Midbrain (tissue), 1 donor: ENCODE measurements around the gene EDN2.
A peak's percentile ranks its signal among the peaks of the same experiment; 100 is the strongest.

Source experiments
- DNase-seq: peaks from one replicate; lab custom pipeline; 2025; lab: John Stamatoyannopoulos, UW

The EDN2 gene

DNA sequence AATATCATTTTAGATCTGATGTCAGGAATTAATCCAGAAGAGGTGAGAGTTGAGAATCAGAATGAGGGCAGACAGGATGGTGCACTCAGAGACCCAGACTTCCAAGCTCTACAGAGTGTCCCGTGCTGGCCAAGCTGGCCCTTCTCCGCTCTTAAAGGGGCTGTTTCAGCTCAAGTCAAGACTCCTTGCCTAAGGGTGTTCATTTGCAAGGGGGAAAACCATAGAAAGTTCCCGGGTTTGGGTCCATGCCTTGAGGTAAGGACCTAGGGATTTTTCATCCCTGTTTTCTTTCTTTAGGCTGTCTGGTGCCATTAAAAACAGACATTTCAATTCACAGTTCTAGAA is 47.5 kb downstream of the EDN2 start:
- no peak for DNase-seq

DNA sequence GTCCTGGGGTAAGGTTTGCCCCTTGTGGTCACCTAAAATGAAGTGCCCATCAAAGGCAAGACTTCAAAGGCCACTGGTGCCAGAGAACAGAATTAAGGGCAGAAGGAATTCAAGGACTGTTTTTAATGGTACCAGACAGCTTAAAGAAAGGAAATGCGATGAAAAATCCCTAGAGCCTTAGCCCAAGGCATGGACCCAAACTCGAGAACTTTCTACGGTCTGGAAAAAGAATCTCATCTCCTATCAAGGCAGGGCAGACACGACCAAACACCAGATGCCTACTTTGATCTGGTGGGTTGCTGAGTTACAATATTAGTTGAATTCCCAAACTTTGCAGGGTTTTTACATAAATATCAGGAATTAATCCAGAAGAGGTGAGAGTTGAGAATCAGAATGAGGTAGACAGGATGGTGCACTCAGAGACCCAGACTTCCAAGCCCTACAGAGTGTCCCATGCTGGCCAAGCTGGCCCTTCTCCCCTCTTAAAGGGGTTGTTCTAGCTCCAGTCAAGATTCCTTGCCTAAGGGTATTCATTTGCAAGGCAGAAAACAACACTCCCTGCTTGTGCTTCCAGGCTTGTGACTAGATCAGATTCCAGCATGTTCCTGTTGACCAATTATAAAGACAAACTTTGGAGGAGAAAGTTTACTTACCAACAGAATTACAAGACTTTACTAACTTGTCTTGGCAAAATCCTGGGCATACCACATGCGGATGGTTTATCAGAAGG is 48.0 kb downstream of the EDN2 start:
- DNase-seq, result no peak

DNA sequence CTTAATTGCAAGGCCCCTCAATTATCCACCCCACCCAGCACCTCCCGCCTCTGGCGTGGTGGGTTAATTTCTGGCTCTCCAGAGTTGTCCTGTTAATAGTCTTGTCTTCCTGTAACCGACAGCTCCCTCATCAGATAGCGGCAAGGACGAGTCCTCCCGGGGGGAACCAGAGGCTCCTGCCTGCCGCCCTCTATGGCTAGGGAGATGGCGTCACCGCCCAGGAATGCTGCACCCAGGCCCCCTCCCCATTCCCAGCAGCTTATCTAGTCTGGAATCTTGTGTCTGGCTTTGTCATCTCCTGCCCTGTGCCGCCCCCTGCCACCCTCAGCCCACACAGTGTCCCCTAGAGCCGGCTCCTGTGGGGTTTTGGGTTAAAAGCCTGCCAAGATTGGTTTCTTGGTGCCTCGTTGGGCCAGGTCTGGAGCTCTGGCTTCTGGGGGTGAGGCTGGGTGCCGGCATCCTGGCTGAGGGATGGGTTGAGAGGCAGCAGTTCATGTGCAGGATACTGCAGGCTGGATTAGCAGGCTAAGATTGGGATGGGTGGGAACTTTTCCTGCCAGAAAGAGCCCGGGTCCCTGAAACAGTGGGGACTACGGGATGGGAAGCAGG is 48.8 kb downstream of the EDN2 start:
- DNase-seq, result no peak

DNA sequence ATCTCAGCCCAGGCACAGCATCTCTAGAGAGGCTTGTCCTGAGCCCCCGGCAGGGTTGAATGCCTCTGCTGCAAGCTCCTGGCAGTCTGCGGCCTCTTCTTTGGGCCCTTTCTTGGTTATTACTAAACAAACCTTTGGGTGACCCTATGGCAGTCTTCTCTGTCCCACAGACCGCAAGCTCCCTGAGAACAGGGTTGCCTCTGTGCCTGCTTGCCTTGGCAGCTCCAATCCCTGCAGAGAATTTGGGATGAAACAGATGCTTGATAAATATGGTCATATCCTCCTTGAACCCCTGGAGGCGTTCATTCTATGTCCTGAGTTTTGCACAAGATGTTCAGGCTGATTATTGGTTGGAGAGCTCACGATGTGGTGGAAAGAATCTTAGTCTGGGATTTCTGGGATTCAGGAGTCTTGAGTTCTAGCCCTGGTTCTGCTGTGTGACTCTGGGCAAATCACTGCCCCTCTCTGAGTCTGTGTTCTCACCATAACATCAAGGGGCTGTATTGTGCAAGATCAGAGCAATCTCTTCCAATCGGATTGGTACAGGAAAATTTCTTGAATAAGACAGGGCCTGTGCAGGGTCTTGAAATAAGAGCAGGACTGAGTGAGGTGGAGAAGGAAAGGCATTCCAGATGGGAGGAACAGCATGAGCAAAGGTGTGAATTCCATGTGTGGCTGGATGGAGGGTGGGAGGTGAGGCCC is 49.6 kb downstream of the EDN2 start:
- no peak for DNase-seq

DNA sequence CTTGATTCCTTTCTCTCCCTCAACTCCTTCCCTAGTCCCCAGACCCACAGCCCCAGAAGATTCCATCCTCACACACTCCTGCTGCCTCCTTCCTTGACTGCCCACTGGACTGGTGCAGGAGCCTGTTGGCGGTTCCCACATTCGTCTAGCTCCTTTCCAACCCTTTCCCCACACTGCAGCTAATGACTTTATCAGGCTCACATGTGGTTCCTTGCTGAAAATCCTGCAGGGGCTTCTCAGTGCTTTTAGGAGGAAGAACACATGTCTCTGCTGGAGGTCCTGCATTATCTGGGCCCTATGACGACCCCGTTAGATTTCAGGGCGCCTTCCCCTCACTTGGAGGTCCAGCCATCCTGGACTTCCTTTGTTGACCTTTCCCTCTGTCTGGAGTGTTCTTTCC is 50.2 kb downstream of the EDN2 start:
- DNase-seq, result no peak

DNA sequence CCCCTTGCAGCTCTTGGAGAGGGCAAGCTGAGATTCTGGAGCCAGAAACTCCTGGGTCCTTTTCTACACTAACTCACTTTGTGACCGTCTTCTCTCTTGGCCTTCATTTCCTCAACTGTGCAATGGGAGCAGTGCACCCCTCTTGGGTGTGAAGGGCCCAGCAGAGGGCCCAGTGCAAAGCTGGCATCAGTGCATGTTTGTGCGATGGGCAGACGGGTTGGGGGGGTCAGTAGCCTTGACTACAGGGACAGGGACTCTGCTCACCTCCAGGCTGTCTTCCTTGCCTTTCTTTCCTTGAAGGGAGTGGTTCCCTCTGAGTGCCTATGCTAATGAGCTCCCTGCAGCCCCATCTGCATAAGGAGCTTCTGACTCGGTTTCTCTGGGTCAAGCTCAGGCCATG is 51.0 kb downstream of the EDN2 start:
- no peak for DNase-seq

DNA sequence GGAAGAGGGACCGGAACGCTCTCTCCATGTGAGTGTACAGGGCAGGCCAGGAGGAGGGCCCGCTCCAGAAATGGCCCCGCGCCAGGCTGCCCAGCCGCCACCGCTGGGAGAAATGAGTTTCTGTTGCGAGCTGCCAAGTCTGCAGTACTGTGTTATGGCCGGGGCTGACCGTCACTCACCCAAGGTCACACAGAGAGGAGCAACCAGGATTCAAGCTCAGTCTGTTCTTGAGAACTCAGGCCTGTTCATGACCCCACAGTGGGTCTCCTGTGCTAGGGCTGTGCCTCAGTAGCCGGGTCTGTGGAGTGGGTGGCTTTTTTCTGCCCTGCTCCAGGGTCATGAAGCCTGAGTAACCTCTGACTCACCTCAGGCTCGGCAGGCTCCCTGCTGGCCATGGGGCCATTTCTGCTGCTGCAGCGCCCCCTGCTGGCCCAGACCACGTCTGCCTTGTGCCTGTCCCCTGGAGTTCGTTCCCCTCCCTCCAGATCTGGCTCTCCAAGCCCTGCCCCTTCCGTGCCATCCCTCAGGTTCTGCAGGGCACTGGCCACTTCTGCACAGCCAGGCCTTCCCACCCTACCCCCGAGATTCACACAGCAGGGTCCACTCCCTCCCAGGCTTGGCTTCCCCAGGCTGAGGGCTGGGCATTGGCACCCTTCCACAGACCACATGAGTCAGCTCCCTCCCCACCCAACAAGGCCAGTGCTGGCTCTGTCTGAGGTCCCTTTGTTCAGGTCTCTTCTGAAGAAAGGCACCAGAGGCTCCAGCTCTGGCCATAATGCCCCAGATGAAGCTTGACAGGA is 51.8 kb downstream of the EDN2 start:
- peak; percentile 83 for DNase-seq

DNA sequence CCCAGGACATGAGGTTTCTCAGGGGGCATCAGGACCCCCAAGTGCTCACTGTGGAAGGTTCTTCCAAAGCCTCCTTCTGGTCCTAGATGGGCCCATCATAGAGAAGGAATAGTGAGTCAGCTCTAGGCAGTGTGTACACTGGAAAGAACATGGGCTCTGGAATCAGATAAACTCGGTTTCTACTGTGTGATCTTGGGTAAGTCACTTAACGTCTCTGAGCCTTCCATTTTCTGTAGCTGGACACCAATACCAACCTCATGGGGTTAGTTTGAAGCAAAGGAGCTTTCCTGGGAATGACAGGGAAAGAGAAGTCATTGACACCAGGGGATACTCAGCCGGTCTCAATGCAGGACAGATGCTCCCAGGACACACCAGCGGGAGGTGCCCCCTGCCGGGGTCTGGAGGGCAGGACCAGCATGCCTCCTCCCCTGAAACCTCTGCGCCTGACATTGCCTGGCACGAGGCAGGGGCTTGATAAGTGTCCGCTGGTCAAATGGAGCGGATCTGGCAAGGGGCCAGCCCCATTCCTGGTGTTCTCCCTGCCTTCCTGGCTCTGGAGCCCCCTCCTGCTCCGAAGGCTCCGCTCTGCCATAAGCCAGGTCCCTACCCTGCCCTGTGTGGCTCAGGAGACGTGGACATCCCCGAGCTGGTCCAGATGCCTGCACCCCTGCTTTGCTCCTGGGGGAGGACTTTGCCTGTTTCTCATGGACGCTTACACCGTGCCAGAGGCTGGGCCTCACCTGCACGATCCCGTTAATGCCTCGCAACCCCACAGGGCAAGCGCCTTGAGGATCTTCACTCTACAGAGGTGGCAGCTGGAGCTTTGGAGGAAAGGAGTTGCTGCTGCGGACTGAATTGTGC is 52.8 kb downstream of the EDN2 start:
- DNase-seq, result no peak

DNA sequence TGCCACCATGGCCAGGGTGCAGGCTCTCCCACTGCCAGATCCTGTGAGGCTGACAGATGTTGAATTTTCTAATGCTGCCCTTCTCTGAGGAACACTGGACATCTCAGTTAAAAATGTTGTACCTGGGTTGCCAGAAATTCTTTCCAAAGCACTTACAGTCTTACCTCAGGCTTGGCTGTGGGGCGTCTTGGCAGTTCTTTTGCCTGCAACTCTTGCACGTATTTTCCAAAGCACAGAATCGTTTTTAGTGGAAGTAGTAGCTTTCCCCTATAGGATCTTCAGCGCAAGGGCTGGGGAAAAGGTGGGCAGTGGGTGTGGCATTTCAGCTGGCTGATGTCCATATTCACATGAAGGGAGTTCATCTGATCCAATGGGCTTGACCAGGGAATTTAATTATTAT is 53.9 kb downstream of the EDN2 start:
- no peak for DNase-seq

DNA sequence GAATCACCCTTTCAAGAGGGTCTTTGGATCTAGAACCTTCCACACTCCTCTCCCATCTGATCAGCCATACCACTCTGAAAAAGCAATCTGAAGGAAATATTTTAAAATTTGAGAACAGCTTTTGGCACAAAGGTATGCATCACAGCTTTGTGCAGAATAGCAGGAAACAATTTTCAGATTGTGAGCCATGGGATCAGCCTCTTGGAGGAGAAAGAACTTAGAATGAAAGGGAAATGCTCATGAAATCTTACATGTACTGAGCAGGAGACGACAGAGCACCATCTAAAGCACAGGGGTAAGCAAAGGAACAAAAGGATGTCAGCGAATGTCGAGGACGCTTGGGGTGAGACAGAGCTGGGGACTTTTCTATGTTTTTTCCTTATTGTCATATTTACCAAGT is 54.4 kb downstream of the EDN2 start:
- DNase-seq, result no peak

DNA sequence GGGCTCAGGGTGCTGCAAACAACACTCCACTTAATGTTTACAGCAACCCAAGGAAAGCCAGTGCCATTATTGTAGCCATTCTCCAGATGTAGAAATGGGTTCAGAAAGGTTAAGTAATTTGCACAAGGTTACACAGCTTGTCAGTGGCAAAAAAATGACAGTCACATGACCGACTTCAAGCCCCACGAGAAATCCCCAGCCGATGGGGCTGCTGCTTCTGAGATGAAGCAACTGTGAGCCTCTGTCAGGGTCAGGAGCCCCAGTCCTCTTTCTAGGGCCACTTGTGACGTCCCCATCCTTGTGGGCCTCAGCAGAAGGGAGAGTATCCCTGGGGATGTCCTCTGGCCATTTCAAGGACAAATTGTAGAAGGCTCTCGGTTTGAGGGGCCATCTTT is 54.8 kb downstream of the EDN2 start:
- no peak for DNase-seq
